Measurements from ENCODE around the gene FHIP1B.

DNA sequence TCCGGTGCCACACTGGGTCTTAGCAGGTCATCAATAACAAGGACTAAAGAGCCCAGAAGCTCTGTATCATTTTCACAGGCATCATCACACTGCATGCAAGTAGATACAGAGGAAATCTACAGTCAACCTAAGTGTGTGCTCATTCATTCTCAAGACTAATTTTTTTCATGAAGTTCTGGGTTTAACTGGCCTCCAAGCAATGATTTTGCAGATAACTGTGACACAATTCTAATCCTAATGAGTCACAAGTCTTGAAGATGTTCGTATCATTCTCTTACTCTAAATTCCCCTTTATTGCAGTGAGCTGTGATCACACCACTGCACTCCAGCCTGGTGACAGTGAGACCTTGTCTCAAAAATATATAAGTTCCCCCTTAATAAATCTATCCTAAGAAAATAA lies 33.0 kb downstream of the FHIP1B start:
- TF ChIP-seq, protein P1, sequence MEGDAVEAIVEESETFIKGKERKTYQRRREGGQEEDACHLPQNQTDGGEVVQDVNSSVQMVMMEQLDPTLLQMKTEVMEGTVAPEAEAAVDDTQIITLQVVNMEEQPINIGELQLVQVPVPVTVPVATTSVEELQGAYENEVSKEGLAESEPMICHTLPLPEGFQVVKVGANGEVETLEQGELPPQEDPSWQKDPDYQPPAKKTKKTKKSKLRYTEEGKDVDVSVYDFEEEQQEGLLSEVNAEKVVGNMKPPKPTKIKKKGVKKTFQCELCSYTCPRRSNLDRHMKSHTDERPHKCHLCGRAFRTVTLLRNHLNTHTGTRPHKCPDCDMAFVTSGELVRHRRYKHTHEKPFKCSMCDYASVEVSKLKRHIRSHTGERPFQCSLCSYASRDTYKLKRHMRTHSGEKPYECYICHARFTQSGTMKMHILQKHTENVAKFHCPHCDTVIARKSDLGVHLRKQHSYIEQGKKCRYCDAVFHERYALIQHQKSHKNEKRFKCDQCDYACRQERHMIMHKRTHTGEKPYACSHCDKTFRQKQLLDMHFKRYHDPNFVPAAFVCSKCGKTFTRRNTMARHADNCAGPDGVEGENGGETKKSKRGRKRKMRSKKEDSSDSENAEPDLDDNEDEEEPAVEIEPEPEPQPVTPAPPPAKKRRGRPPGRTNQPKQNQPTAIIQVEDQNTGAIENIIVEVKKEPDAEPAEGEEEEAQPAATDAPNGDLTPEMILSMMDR (IDR thresholded peaks at IDR 0.05), result no peak
- TF ChIP-seq POLR2A (IDR thresholded peaks at IDR 0.05), result no peak

Measured in heart left ventricle (tissue), 13 donors.